Fibroblast of lung (primary cell): Measurements from ENCODE around the gene EPAS1. TPM values are rescaled to one million over a fixed set of nuclear protein-coding genes. Genes with fewer than 3 reads are reported as not detected.
A peak's percentile ranks its signal among the peaks of the same experiment; 100 is the strongest.

Source experiments
- DNase-seq, 2 donors: peaks; one replicate each; pipeline versions ENCODE4 v3.0.0 to v3.0.0-alpha.2; 2010; ENCODE audit warnings: low read depth in 2 of 2
- H2AFZ ChIP-seq: 2 replicates; pipeline ENCODE4 v1.5.1; 2012; ENCODE audit warnings: low read length, control low read depth, inconsistent platforms
- H3K27ac ChIP-seq: 2 replicates; pipeline ENCODE4 v1.5.1; 2011; ENCODE audit warnings: low read length, control low read depth; ENCODE audit not compliant: insufficient read depth
- H3K27me3 ChIP-seq: 2 replicates; pipeline ENCODE4 v1.5.1; 2011; ENCODE audit warnings: mild to moderate bottlenecking, low read length; ENCODE audit not compliant: control insufficient read depth, insufficient read depth
- H3K36me3 ChIP-seq: 2 replicates; pipeline ENCODE4 v1.5.1; 2011; ENCODE audit warnings: low read length; ENCODE audit not compliant: control insufficient read depth, insufficient read depth
- H3K4me1 ChIP-seq: 2 replicates; pipeline ENCODE4 v1.5.1; 2011; ENCODE audit warnings: low read length; ENCODE audit not compliant: control insufficient read depth, insufficient read depth; ENCODE audit errors: extremely low read depth
- H3K4me2 ChIP-seq: 2 replicates; pipeline ENCODE4 v1.5.1; 2011; ENCODE audit warnings: low read length, control low read depth; ENCODE audit not compliant: insufficient read depth; ENCODE audit errors: extremely low read depth
- H3K4me3 ChIP-seq, 4 experiments: fragments of 200-600 bp in 1 of 4; sonication (generic) in 1 of 4; replicated peaks in 1 of 4; 2 replicates each; pipeline ENCODE4 v1.5.1; 2011 to 2016; ENCODE audit warnings: low read length in 4 of 4, low read depth in 3 of 4, mild to moderate bottlenecking in 3 of 4, control low read depth in 2 of 4, inconsistent platforms in 1 of 4, mixed read lengths in 1 of 4; ENCODE audit not compliant: insufficient read depth in 1 of 4; ENCODE audit errors: control extremely low read depth in 1 of 4
- H3K79me2 ChIP-seq: 2 replicates; pipeline ENCODE4 v1.5.1; 2012; ENCODE audit warnings: mild to moderate bottlenecking, low read length, inconsistent platforms; ENCODE audit not compliant: control insufficient read depth, insufficient read depth
- H3K9ac ChIP-seq: 2 replicates; pipeline ENCODE4 v1.5.1; 2011; ENCODE audit warnings: mild to moderate bottlenecking, low read length, control low read depth; ENCODE audit not compliant: insufficient read depth
- H3K9me3 ChIP-seq: 2 replicates; pipeline ENCODE4 v1.5.1; 2012; ENCODE audit warnings: low read depth, low read length; ENCODE audit not compliant: control insufficient read depth, insufficient read depth
- H4K20me1 ChIP-seq: 2 replicates; pipeline ENCODE4 v1.5.1; 2011; ENCODE audit warnings: low read length; ENCODE audit not compliant: control insufficient read depth, insufficient read depth; ENCODE audit errors: extremely low read depth
- CTCF ChIP-seq, 2 donors: IDR thresholded peaks in 1 of 2; conservative IDR thresholded peaks in 1 of 2; 1 replicate in 1 of 2; 2 replicates in 1 of 2; pipeline ENCODE4 v1.5.1; 2011 to 2012; ENCODE audit warnings: low read length in 2 of 2, control low read depth in 1 of 2, inconsistent platforms in 1 of 2, low read depth in 1 of 2, mild to moderate bottlenecking in 1 of 2
- EZH2 ChIP-seq: IDR thresholded peaks from 2 replicates; pipeline ENCODE4 v1.5.1; 2012; ENCODE audit warnings: low read length, control low read depth, mild to moderate bottlenecking; ENCODE audit errors: missing control alignments
- polyA plus RNA-seq, 2 donors: library from polyadenylated mRNA; depleted of rRNA in 1 of 2; stranded (reverse) in 1 of 2; unstranded in 1 of 2; fragments of >200 nt; gene quantifications; 2 replicates each; pipeline ENCODE4 v1.2.1, GENCODE V29; 2011 to 2012; ENCODE audit warnings: missing spikeins in 1 of 2
- total RNA-seq: library from RNA; depleted of rRNA; stranded (reverse); fragments of >200 nt; gene quantifications from 2 replicates; pipeline ENCODE4 v1.2.1, GENCODE V29; 2014

EPAS1 gene
- total and polyA plus RNA-seq, 2 donors (not counting 1 experiment from before 2014, with no cell fraction given) = 120 to 941 TPM

- Histone ChIP-seq H3K4me2 (no peak overlapping the region), H4K20me1 (no peaks in the 10 kb centered on the region), H3K79me2 (peaks cover 53% of the 10 kb centered on the region), H3K4me1 (peaks cover 53% of the 10 kb centered on the region), H2AFZ (no peak overlapping the region), H3K9me3 (no peaks in the 10 kb centered on the region), H3K27me3 (no peaks in the 10 kb centered on the region), H3K4me3 (no peak overlapping the region), H3K27ac (peak overlapping the region; percentile 30), H3K36me3 (no peaks in the 10 kb centered on the region), H3K9ac (no peak overlapping the region)
- no peak for DNase-seq
- TF ChIP-seq CTCF (conservative IDR thresholded peaks at IDR 0.05 in 1 of 2, IDR thresholded peaks at IDR 0.05 in 1 of 2; ENCODE audit: low read depth in 1 of 2, low read length in 2 of 2) (no peak), EZH2 (no peak)
Measured at GRCh38 chr2:46328829-46329228, 31.6 kb downstream of the EPAS1 start.

GRCh38 chr2:46329340-46329739, 32.1 kb downstream of the EPAS1 start:
- H3K9me3 ChIP-seq = no peaks in the 10 kb centered on the region
- H3K4me1 ChIP-seq = peaks cover 58% of the 10 kb centered on the region
- H3K4me2 ChIP-seq = no peak overlapping the region
- H3K27me3 ChIP-seq = no peaks in the 10 kb centered on the region
- no peak overlapping the region for H3K9ac ChIP-seq
- DNase-seq = no peak
- H2AFZ ChIP-seq = no peak overlapping the region
- no peaks in the 10 kb centered on the region for H3K36me3 ChIP-seq
- H4K20me1 ChIP-seq = no peaks in the 10 kb centered on the region
- no peak overlapping the region for H3K4me3 ChIP-seq
- TF ChIP-seq EZH2 (no peak), CTCF (conservative IDR thresholded peaks at IDR 0.05 in 1 of 2, IDR thresholded peaks at IDR 0.05 in 1 of 2; ENCODE audit: low read depth in 1 of 2, low read length in 2 of 2) (no peak)
- peak overlapping the region; percentile 30 for H3K27ac ChIP-seq
- H3K79me2 ChIP-seq = peaks cover 56% of the 10 kb centered on the region

- H3K4me3 ChIP-seq = no peak overlapping the region
- no peaks in the 10 kb centered on the region for H3K27me3 ChIP-seq
- no peak for TF ChIP-seq EZH2
- TF ChIP-seq CTCF (conservative IDR thresholded peaks at IDR 0.05 in 1 of 2, IDR thresholded peaks at IDR 0.05 in 1 of 2; ENCODE audit: low read depth in 1 of 2, low read length in 2 of 2) = no peak
- H2AFZ ChIP-seq = no peak overlapping the region
- peaks cover 54% of the 10 kb centered on the region for H3K4me1 ChIP-seq
- DNase-seq = peak; percentile 94 to 96
- H3K36me3 ChIP-seq = no peaks in the 10 kb centered on the region
- no peaks in the 10 kb centered on the region for H4K20me1 ChIP-seq
- H3K4me2 ChIP-seq = peak overlapping the region; percentile 76
- peak overlapping the region; percentile 77 for H3K27ac ChIP-seq
- no peaks in the 10 kb centered on the region for H3K9me3 ChIP-seq
- H3K79me2 ChIP-seq = peaks cover 50% of the 10 kb centered on the region
- peak overlapping the region; percentile 11 for H3K9ac ChIP-seq
Measured at GRCh38 chr2:46329803-46330775, 32.9 kb downstream of the EPAS1 start.
